Kidney (tissue), 14 donors: ENCODE data around the gene CDK6. TPM values are rescaled to one million over a fixed set of nuclear protein-coding genes. Genes with fewer than 3 reads are reported as not detected.

Experiments used
- DNase-seq, 5 donors: peaks; one replicate each; pipeline ENCODE4 v3.0.0-alpha.2; 2013 to 2020
- FAIRE-seq: peaks from 2 replicates; lab custom pipeline; 2012; peaks lifted over from hg19 to GRCh38; lab: Jason Lieb, UNC
- H3K27ac ChIP-seq, 2 donors: one replicate each; pipeline ENCODE4 v1.7.0; 2013; ENCODE audit warnings: low read depth in 2 of 2, low read length in 2 of 2, inconsistent platforms in 1 of 2
- H3K27me3 ChIP-seq: one replicate; pipeline ENCODE4 v1.7.1; 2013; ENCODE audit warnings: low read length, inconsistent platforms; ENCODE audit not compliant: control insufficient read depth, insufficient read depth
- H3K36me3 ChIP-seq, 3 donors: one replicate each; pipeline versions ENCODE4 v1.7.0 to v1.7.1; 2013; ENCODE audit warnings: low read length in 3 of 3, control low read depth in 1 of 3, inconsistent platforms in 1 of 3; ENCODE audit not compliant: insufficient read depth in 3 of 3, control insufficient read depth in 2 of 3
- H3K4me1 ChIP-seq, 3 donors: one replicate each; pipeline versions ENCODE4 v1.7.0 to v1.7.1; 2013; ENCODE audit warnings: low read length in 3 of 3, inconsistent platforms in 1 of 3, low read depth in 1 of 3; ENCODE audit not compliant: control insufficient read depth in 2 of 3, insufficient read depth in 2 of 3
- H3K4me3 ChIP-seq, 3 donors: one replicate each; pipeline versions ENCODE4 v1.7.0 to v1.8.1; 2013; ENCODE audit warnings: low read length in 3 of 3, control low read depth in 1 of 3, inconsistent platforms in 1 of 3
- H3K9ac ChIP-seq, 3 donors: one replicate each; pipeline versions ENCODE4 v1.7.0 to v1.7.1; 2013; ENCODE audit warnings: low read length in 3 of 3, control low read depth in 1 of 3, inconsistent platforms in 1 of 3
- H3K9me3 ChIP-seq, 3 donors: one replicate each; pipeline versions ENCODE4 v1.7.0 to v1.7.1; 2013; ENCODE audit warnings: low read length in 3 of 3, control low read depth in 1 of 3, inconsistent platforms in 1 of 3; ENCODE audit not compliant: control insufficient read depth in 2 of 3, insufficient read depth in 1 of 3
- CTCF ChIP-seq: IDR thresholded peaks from 3 replicates; pipeline ENCODE4 v1.5.1; 2012; ENCODE audit warnings: mild to moderate bottlenecking, moderate library complexity, borderline replicate concordance; ENCODE audit not compliant: insufficient read depth; ENCODE audit errors: extremely low read depth
- intact Hi-C: fragments of 100-400 bp; cut with DNase I; formaldehyde crosslinking; loops from one replicate; pipeline ENCODE4 v1.11.1; 2022
- polyA plus RNA-seq: library from polyadenylated mRNA; stranded (reverse); fragments of 350-450 nt; fragmentation: Illumina TruSeq; extraction: RNeasy Lipid Tissue Mini Kit (QIAGEN cat#74804); gene quantifications from one replicate; pipeline ENCODE4 v1.2.3, GENCODE V29; 2014; ENCODE audit warnings: low read depth, low replicate concordance; ENCODE audit not compliant: insufficient read depth
- total RNA-seq: library from RNA; stranded (reverse); fragmentation: NEBNext Ultra II Directional; extraction: Animal tissue kit (Norgen Biotek cat#: 25700); gene quantifications from one replicate; pipeline ENCODE4 v1.2.1, GENCODE V29; 2021
- donor health status: control.
- donor health status: control.
- donor health status: control.
- donor health status: control.
- donor health status: control.
- donor health status: DM: yes; HTN: yes; CAD: no.
- donor health status: Normal renal cell carcinoma (clear cell type).

CDK6 gene
- total and polyA plus RNA-seq, 2 donors from 2014 or later: 3.6 to 20.8 TPM

- no peak for FAIRE-seq
- Histone ChIP-seq H3K27me3 (no peaks in the 10 kb centered on the region), H3K4me3 (no peak overlapping the region), H3K27ac (no peak overlapping the region), H3K4me1 (no peaks in the 10 kb centered on the region), H3K9ac (no peak overlapping the region), H3K9me3 (no peaks in the 10 kb centered on the region), H3K36me3 (no peaks in the 10 kb centered on the region)
- intact Hi-C loops: no loop called here
- DNase-seq: no peak
- TF ChIP-seq CTCF: no peak
These were observed 3.5 kb upstream of the CDK6 start for GRCh38 chr7:92839901-92840300.

DNA sequence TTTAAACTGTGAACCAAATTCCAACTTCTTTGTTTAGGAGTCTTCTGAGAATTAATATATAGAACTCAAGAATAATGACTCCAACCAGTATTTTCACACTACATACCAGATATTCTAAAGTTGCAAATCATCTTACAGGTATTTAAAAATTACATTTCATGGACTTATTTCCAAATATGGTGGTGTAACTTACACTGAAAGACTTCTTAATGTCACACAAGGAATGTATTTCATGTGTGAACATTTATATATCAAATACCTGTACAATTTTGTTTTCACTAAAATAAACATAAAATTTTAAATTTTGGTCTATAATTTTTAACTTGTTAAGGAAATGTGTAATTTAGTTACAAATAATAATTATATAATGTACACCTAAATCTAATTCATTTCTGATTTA is 2.6 kb upstream of the CDK6 start:
- no peak for FAIRE-seq
- no peaks in the 10 kb centered on the region for H3K9me3 ChIP-seq

GRCh38 chr7:92837000-92837749 is 802 bp upstream of the CDK6 start:
- no peak for FAIRE-seq
- no peak for TF ChIP-seq CTCF
- peak in 3 of 5 donors; percentile 42 to 68 (median 67) for DNase-seq
- no peaks in the 10 kb centered on the region for H3K27me3 ChIP-seq
- H3K4me3 ChIP-seq: peak overlapping the region; percentile 47 to 95 (median 78)
- intact Hi-C loops: no loop called here
- no peaks in the 10 kb centered on the region for H3K36me3 ChIP-seq
- H3K9me3 ChIP-seq: no peaks in the 10 kb centered on the region
- H3K9ac ChIP-seq: peak overlapping the region; percentile 19 to 79 (median 56)
- H3K4me1 ChIP-seq: no peaks in the 10 kb centered on the region
- peak overlapping the region in 1 of 2 donors; percentile 7 for H3K27ac ChIP-seq

More for the DNA sequence above, 2.6 kb upstream of the CDK6 start:
- Histone ChIP-seq H3K27ac (no peak overlapping the region), H3K4me3 (no peak overlapping the region), H3K27me3 (no peaks in the 10 kb centered on the region), H3K9ac (no peak overlapping the region), H3K4me1 (no peaks in the 10 kb centered on the region), H3K36me3 (no peaks in the 10 kb centered on the region)
- DNase-seq: no peak
- intact Hi-C loops: no loop called here
- TF ChIP-seq CTCF: no peak
